ENCODE results near the gene DACT2.

DACT2 gene

DNA sequence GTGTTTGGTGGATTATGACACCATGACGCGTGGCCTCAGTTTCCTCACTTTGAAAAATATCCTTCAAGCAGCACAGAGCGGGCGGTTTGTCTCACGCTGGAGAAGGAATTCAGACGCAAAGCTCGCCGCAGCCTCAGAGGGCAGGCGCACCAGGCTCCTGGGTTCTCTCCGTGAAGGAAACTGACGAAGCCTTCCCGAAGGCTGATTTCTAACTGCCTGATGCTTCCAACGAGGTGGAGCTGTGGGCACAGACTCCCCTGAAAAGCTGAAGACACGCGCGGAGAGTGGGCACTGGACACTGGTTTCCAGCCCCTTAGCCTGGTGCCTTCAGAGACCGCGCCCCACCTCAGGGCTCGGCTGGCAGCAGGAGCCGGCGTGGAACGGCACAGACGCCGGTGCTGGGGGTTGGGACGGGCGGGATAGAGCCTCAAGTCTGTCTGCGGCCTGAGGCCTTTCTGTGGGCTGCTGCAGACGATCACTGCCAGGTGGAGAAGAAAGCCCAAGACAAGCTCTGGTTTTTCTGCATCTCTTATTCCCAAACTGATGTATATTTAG, 56.1 kb downstream of the DACT2 start:
- DNase-seq, result no peak

DNA sequence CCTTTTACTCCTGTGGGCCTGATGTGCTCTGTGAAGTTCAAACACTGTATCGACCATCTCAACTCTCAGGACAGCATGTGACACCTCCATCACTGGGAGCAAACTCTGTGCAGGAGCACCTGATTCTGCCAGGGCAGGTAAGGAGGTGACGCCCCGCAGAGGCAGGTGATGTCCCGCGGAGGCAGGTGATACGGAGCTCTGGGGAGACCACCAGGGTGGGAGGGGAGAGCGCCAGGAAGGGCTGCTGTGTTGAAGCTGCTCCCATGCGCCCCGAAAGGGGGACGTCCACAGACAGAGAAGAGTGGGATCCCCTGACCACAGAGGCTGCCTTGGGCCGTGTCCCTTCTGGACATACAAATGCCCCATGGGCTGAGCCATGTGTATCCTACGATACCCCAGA, 58.3 kb downstream of the DACT2 start:
- DNase-seq, result no peak

DNA sequence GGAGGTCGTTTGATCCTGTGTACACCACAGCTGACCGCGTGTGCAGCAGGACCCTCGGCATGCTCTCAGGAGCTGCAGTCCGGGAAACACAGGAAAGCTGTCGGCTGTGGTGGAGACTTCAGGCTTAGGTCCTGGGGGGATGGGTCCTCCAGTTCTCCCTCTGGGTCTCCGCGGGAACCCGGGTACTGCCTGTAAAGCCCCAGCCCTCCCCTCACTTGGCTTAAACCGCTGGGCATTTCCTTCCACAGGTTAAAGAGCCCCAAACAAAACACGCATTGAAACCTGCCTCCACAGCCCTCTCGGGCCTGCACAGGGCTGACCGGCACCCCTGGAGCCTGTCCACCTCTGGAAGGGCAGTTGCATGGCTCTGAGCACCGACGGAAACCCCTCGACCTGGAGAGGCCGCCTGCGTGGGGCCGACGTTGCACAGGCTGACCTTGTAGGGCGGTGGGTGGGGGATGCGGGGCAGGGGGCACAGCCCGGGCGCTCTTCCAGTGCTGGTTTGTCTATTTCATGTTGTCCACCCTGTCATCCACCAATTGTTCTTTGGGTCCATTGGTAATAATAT, 59.1 kb downstream of the DACT2 start:
- DNase-seq, result no peak

DNA sequence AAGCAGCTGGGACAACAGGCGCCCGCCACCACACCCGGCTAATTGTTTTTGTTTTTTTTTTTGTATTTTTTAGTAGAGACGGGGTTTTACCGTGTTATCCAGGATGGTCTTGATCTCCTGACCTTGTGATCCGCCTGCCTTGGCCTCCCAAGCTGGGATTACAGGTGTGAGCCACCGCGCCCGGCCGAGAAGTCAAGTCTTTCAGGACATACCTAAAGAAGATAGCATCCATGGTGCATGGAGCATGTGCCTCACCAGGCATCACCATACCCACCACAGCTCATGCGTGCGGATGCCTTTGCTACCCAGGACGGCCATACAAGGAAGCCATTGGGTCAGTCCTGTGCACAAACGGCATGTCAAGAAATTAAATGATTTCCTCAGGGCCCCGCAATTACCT, 60.8 kb downstream of the DACT2 start:
- no peak for DNase-seq

DNA sequence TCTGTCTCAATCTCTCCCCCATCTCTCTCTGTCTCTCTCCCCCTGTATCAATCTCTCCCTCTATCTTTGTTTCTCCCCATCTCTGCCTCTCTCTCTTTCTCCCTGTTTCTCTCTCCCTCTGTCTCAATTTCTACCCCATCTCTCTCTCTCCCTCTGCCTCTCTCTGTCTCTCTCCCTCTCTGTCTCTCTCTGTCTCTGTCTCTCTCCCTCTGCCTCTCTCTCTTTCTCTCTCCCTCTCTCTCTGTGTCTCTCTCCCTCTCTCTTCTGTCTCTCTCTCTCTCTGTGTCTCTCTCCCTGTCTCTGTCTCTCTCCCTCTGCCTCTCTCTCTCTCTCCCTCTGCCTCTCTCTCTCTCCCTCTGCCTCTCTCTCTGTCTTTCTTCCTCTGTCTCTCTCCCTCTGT, 62.6 kb downstream of the DACT2 start:
- DNase-seq, result no peak
